ENCODE measurements around the gene TRIM62.

Gene TRIM62

DNA sequence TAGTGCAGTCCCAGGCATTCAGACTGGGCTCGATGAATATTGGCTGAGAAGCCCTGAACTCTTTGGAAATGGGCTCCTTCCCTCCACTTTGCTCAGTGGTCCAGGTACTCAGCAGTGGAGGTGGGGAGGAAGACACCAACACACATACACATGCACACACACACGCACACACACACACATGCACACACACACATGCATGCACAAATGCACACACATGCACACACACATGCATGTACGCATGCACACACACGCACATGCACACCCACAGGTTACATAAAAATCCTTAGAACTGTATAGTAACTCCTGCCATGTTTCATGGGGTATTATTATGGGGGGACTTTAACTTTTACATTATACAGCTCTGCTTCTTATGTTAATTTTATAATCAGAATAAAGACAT is 5.0 kb downstream of the TRIM62 start:
- no peak overlapping the region for H3K4me2 ChIP-seq (ENCODE audit: low read depth, low read length, poor library complexity, severe bottlenecking)
- H2AFZ ChIP-seq (ENCODE audit: low read depth, low read length, severe bottlenecking), result no peak overlapping the region
- no peak overlapping the region for H3K27ac ChIP-seq (ENCODE audit: low read depth, low read length)
- H3K9ac ChIP-seq (ENCODE audit: low read length), result no peak overlapping the region
- no peak overlapping the region for H3K4me3 ChIP-seq (ENCODE audit: insufficient read depth, low read length, poor library complexity, severe bottlenecking)
- no peaks in the 10 kb centered on the region for H3K9me3 ChIP-seq (ENCODE audit: insufficient read depth, low read length)
- H4K20me1 ChIP-seq (ENCODE audit: low read depth, low read length), result 0 out of 2 replicates have a peak, but pooled peaks cover 3% of the 10 kb centered on the region
- H3K79me2 ChIP-seq (ENCODE audit: insufficient read depth, low read length), result no peaks in the 10 kb centered on the region
- H3F3A ChIP-seq (ENCODE audit: insufficient read depth), result no peaks in the 10 kb centered on the region
- H3K36me3 ChIP-seq (ENCODE audit: low read length), result no peaks in the 10 kb centered on the region
- no peaks in the 10 kb centered on the region for H3K27me3 ChIP-seq (ENCODE audit: low read length)
- H3K9me2 ChIP-seq (replicated peaks; ENCODE audit: insufficient read depth, low read length), result no peaks in the 10 kb centered on the region
- TF ChIP-seq EZH2phosphoT487 (conservative IDR thresholded peaks at IDR 0.05; ENCODE audit: low read length), result no peak
- TF ChIP-seq, protein P1, sequence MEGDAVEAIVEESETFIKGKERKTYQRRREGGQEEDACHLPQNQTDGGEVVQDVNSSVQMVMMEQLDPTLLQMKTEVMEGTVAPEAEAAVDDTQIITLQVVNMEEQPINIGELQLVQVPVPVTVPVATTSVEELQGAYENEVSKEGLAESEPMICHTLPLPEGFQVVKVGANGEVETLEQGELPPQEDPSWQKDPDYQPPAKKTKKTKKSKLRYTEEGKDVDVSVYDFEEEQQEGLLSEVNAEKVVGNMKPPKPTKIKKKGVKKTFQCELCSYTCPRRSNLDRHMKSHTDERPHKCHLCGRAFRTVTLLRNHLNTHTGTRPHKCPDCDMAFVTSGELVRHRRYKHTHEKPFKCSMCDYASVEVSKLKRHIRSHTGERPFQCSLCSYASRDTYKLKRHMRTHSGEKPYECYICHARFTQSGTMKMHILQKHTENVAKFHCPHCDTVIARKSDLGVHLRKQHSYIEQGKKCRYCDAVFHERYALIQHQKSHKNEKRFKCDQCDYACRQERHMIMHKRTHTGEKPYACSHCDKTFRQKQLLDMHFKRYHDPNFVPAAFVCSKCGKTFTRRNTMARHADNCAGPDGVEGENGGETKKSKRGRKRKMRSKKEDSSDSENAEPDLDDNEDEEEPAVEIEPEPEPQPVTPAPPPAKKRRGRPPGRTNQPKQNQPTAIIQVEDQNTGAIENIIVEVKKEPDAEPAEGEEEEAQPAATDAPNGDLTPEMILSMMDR (IDR thresholded peaks at IDR 0.05; ENCODE audit: insufficient read depth, low read length, poor library complexity, severe bottlenecking), result no peak

GRCh38 chr1:33176362-33176850 is 5.4 kb downstream of the TRIM62 start:
- no peaks in the 10 kb centered on the region for H3K27me3 ChIP-seq (ENCODE audit: low read length)
- no peak overlapping the region for H2AFZ ChIP-seq (ENCODE audit: low read depth, low read length, severe bottlenecking)
- H3K4me2 ChIP-seq (ENCODE audit: low read depth, low read length, poor library complexity, severe bottlenecking), result no peak overlapping the region
- no peaks in the 10 kb centered on the region for H3K79me2 ChIP-seq (ENCODE audit: insufficient read depth, low read length)
- no peak overlapping the region for H3K4me3 ChIP-seq (ENCODE audit: insufficient read depth, low read length, poor library complexity, severe bottlenecking)
- no peaks in the 10 kb centered on the region for H3K9me3 ChIP-seq (ENCODE audit: insufficient read depth, low read length)
- no peaks in the 10 kb centered on the region for H3K36me3 ChIP-seq (ENCODE audit: low read length)
- H3K9ac ChIP-seq (ENCODE audit: low read length), result no peak overlapping the region
- no peaks in the 10 kb centered on the region for H3K9me2 ChIP-seq (replicated peaks; ENCODE audit: insufficient read depth, low read length)
- TF ChIP-seq EZH2phosphoT487 (conservative IDR thresholded peaks at IDR 0.05; ENCODE audit: low read length), result no peak
- TF ChIP-seq, protein P1 (IDR thresholded peaks at IDR 0.05; ENCODE audit: insufficient read depth, low read length, poor library complexity, severe bottlenecking), result no peak
- 0 out of 2 replicates have a peak, but pooled peaks cover 3% of the 10 kb centered on the region for H4K20me1 ChIP-seq (ENCODE audit: low read depth, low read length)
- H3F3A ChIP-seq (ENCODE audit: insufficient read depth), result no peaks in the 10 kb centered on the region
- H3K27ac ChIP-seq (ENCODE audit: low read depth, low read length), result no peak overlapping the region

- H3F3A ChIP-seq (ENCODE audit: insufficient read depth), result no peaks in the 10 kb centered on the region
- H4K20me1 ChIP-seq (ENCODE audit: low read depth, low read length), result 0 out of 2 replicates have a peak, but pooled peaks cover 3% of the 10 kb centered on the region
- no peaks in the 10 kb centered on the region for H3K79me2 ChIP-seq (ENCODE audit: insufficient read depth, low read length)
- no peaks in the 10 kb centered on the region for H3K27me3 ChIP-seq (ENCODE audit: low read length)
- no peak overlapping the region for H3K4me2 ChIP-seq (ENCODE audit: low read depth, low read length, poor library complexity, severe bottlenecking)
- H3K9me3 ChIP-seq (ENCODE audit: insufficient read depth, low read length), result no peaks in the 10 kb centered on the region
- H3K9me2 ChIP-seq (replicated peaks; ENCODE audit: insufficient read depth, low read length), result no peaks in the 10 kb centered on the region
- H2AFZ ChIP-seq (ENCODE audit: low read depth, low read length, severe bottlenecking), result no peak overlapping the region
- no peaks in the 10 kb centered on the region for H3K36me3 ChIP-seq (ENCODE audit: low read length)
- H3K9ac ChIP-seq (ENCODE audit: low read length), result no peak overlapping the region
- H3K27ac ChIP-seq (ENCODE audit: low read depth, low read length), result no peak overlapping the region
- TF ChIP-seq EZH2phosphoT487 (conservative IDR thresholded peaks at IDR 0.05; ENCODE audit: low read length), result no peak
- TF ChIP-seq, protein P1 (IDR thresholded peaks at IDR 0.05; ENCODE audit: insufficient read depth, low read length, poor library complexity, severe bottlenecking), result no peak
- H3K4me3 ChIP-seq (ENCODE audit: insufficient read depth, low read length, poor library complexity, severe bottlenecking), result no peak overlapping the region
Observed at GRCh38 chr1:33175865-33176264, 6.0 kb downstream of the TRIM62 start.
